Loucy (cell line): ENCODE results near the gene RTCB.

ENCODE experiments used
- CTCF ChIP-seq: fragments of 200-600 bp; sonication (generic); conservative IDR thresholded peaks from 2 replicates; pipeline ENCODE4 v1.5.1; 2014; ENCODE audit warnings: mild to moderate bottlenecking, antibody characterized with exemption, low read length
- EZH2phosphoT487 ChIP-seq: fragments of 200-600 bp; IDR thresholded peaks from 2 replicates; pipeline ENCODE4 v1.6.1; 2018; ENCODE audit warnings: antibody characterized with exemption, mild to moderate bottlenecking, moderate library complexity, borderline replicate concordance

GRCh38 chr22:32342977-32343376, 69.1 kb downstream of the RTCB start:
- TF ChIP-seq CTCF: no peak
- TF ChIP-seq EZH2phosphoT487: no peak
